ENCODE results near the gene SCP2.

SCP2 gene

GRCh38 chr1:53093778-53094532, 166.9 kb downstream of the SCP2 start:
- Histone ChIP-seq H3K9ac (ENCODE audit: low read depth, low read length, poor library complexity, severe bottlenecking) (no peak overlapping the region), H3K4me1 (ENCODE audit: insufficient read depth, low read length, poor library complexity, severe bottlenecking) (no peaks in the 10 kb centered on the region), H3K9me3 (ENCODE audit: insufficient read depth, low read depth, low read length) (peaks cover 18% of the 10 kb centered on the region; the same call in 1 of the 2 replicates), H3K9me2 (replicated peaks; ENCODE audit: low read depth, low read length) (no peaks in the 10 kb centered on the region), H3K27me3 (ENCODE audit: insufficient read depth, low read length, poor library complexity, severe bottlenecking) (no peaks in the 10 kb centered on the region), H3K4me3 (ENCODE audit: low read length, poor library complexity, severe bottlenecking) (no peak overlapping the region), H2AFZ (ENCODE audit: low read length) (no peak overlapping the region), H3K4me2 (ENCODE audit: low read depth, low read length, poor library complexity, severe bottlenecking) (no peak overlapping the region), H4K20me1 (ENCODE audit: insufficient read depth, low read length, poor library complexity, severe bottlenecking) (no peaks in the 10 kb centered on the region), H3F3A (ENCODE audit: low read depth) (no peaks in the 10 kb centered on the region), H3K36me3 (ENCODE audit: insufficient read depth, low read length) (no peaks in the 10 kb centered on the region), H3K79me2 (ENCODE audit: insufficient read depth, low read length) (no peaks in the 10 kb centered on the region)
- TF ChIP-seq CTCF (conservative IDR thresholded peaks at IDR 0.05; ENCODE audit: low read length) (no peak), EZH2phosphoT487 (IDR thresholded peaks at IDR 0.05; ENCODE audit: borderline replicate concordance) (no peak)

DNA sequence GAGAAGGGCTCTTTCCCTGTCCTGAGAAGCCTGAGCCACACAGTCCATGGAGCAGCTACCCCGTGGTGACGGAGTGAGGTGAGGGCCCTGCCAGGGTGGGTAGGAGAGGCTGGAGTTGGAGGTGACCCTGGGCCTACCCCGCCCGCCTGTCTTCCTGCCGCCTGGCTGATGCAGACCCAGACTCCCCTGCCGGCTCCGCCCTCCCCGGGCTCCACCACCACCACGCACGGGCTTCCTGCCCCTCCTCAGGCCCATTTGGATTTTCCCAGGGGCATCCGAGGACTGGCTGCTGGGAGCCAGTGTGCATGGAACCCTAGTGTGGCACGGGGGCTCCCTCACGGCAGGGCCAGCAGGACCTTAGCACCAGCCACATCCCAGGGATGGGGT, 167.4 kb downstream of the SCP2 start:
- Histone ChIP-seq H3F3A (ENCODE audit: low read depth) (no peaks in the 10 kb centered on the region), H4K20me1 (ENCODE audit: insufficient read depth, low read length, poor library complexity, severe bottlenecking) (no peaks in the 10 kb centered on the region), H3K4me3 (ENCODE audit: low read length, poor library complexity, severe bottlenecking) (no peak overlapping the region), H3K9ac (ENCODE audit: low read depth, low read length, poor library complexity, severe bottlenecking) (no peak overlapping the region), H3K4me1 (ENCODE audit: insufficient read depth, low read length, poor library complexity, severe bottlenecking) (no peaks in the 10 kb centered on the region), H3K9me3 (ENCODE audit: insufficient read depth, low read depth, low read length) (peaks cover 23% of the 10 kb centered on the region; the same call in 1 of the 2 replicates), H3K9me2 (replicated peaks; ENCODE audit: low read depth, low read length) (no peaks in the 10 kb centered on the region), H3K36me3 (ENCODE audit: insufficient read depth, low read length) (no peaks in the 10 kb centered on the region), H2AFZ (ENCODE audit: low read length) (no peak overlapping the region), H3K79me2 (ENCODE audit: insufficient read depth, low read length) (no peaks in the 10 kb centered on the region), H3K27me3 (ENCODE audit: insufficient read depth, low read length, poor library complexity, severe bottlenecking) (no peaks in the 10 kb centered on the region), H3K4me2 (ENCODE audit: low read depth, low read length, poor library complexity, severe bottlenecking) (no peak overlapping the region)
- TF ChIP-seq EZH2phosphoT487 (IDR thresholded peaks at IDR 0.05; ENCODE audit: borderline replicate concordance): no peak
- no peak for TF ChIP-seq CTCF (conservative IDR thresholded peaks at IDR 0.05; ENCODE audit: low read length)

Data from Loucy (cell line).